IMR-90 (cell line): ENCODE results near the gene MIEN1.

Experiments used
- CEBPB ChIP-seq: IDR thresholded peaks from 2 replicates; pipeline ENCODE4 v1.6.1; 2012; ENCODE audit warnings: low read depth, low read length, improper control_type of control experiment
- CTCF ChIP-seq: conservative IDR thresholded peaks from 2 replicates; pipeline ENCODE4 v1.5.1; 2012; ENCODE audit warnings: mild to moderate bottlenecking, low read depth, low read length, improper control_type of control experiment
- ELK1 ChIP-seq: fragments of 150-350 bp; IDR thresholded peaks from 2 replicates; pipeline ENCODE4 v1.6.1; 2016; ENCODE audit warnings: low read depth, mild to moderate bottlenecking, low read length, moderate library complexity, borderline replicate concordance
- MAFK ChIP-seq: IDR thresholded peaks from 2 replicates; pipeline ENCODE4 v1.6.1; 2012; ENCODE audit warnings: low read depth, low read length, improper control_type of control experiment
- MAZ ChIP-seq: IDR thresholded peaks from 2 replicates; pipeline ENCODE4 v1.6.1; 2012; ENCODE audit warnings: low read depth, mild to moderate bottlenecking, low read length, improper control_type of control experiment, moderate library complexity, borderline replicate concordance
- POLR2A ChIP-seq: IDR thresholded peaks from 2 replicates; pipeline ENCODE4 v1.6.1; 2012; ENCODE audit warnings: mild to moderate bottlenecking, low read depth, low read length
- RCOR1 ChIP-seq: IDR thresholded peaks from 2 replicates; pipeline ENCODE4 v1.6.1; 2012; ENCODE audit warnings: mild to moderate bottlenecking, low read length, improper control_type of control experiment; ENCODE audit not compliant: insufficient replicate concordance
- RFX5 ChIP-seq: IDR thresholded peaks from 2 replicates; pipeline ENCODE4 v1.8.0; 2012; ENCODE audit warnings: low read depth, mild to moderate bottlenecking, low read length, moderate library complexity

- TF ChIP-seq CTCF (no peak), MAFK (no peak), POLR2A (no peak), ELK1 (no peak), RFX5 (no peak), CEBPB (no peak), RCOR1 (no peak), MAZ (no peak)
Measured at GRCh38 chr17:39775031-39775430, 44.7 kb upstream of the MIEN1 start.
